ENCODE data around the gene MFSD12. TPM values are rescaled to one million over a fixed set of nuclear protein-coding genes. Genes with fewer than 3 reads are reported as not detected.

MFSD12 gene
- total and polyA plus RNA-seq, 4 donors, result 42.5 to 107 (median 65.5) TPM

Small RNAs within 50 kb of the gene (small RNA-seq; reads per million reads assigned to genes)
- not detected for gene AC005786.1 (ENCODE audit: low replicate concordance)
- not detected for gene RF00212 (ENCODE audit: low replicate concordance)

Other genes starting within 250 kb of the MFSD12 start
- 10 to 100 TPM; 17.2 to 26.1 TPM for gene NFIC, start 191.0 kb downstream of the MFSD12 start, total RNA-seq
- 10 to 100 TPM; 54.7 to 56.2 TPM for gene NFIC, start 191.0 kb downstream of the MFSD12 start, polyA plus RNA-seq (ENCODE audit: insufficient read length in 2 of 2)
- under 1 TPM in 1 of 2 donors, not detected in 1; 0.94 TPM for gene SMIM24, start 77.1 kb downstream of the MFSD12 start, total RNA-seq
- 1 to 10 TPM; 2.8 to 3.6 TPM for gene SMIM24, start 77.1 kb downstream of the MFSD12 start, polyA plus RNA-seq (ENCODE audit: insufficient read length in 2 of 2)
- gene SMIM44, start 74.1 kb downstream of the MFSD12 start, total RNA-seq, result not detected
- gene SMIM44, start 74.1 kb downstream of the MFSD12 start, polyA plus RNA-seq (ENCODE audit: insufficient read length in 2 of 2), result not detected
- 1 to 10 TPM; 7.1 to 9.0 TPM for gene DOHH, start 56.9 kb downstream of the MFSD12 start, total RNA-seq
- 10 to 100 TPM; 20.3 to 23.0 TPM for gene DOHH, start 56.9 kb downstream of the MFSD12 start, polyA plus RNA-seq (ENCODE audit: insufficient read length in 2 of 2)
- gene FZR1, start 51.3 kb downstream of the MFSD12 start, total RNA-seq, result 10 to 100 TPM; 35.4 to 38.9 TPM
- gene FZR1, start 51.3 kb downstream of the MFSD12 start, polyA plus RNA-seq (ENCODE audit: insufficient read length in 2 of 2), result 100 to 1,000 TPM in 1 of 2 donors, 10 to 100 TPM in 1; 89.4 to 111 TPM
- 1 to 10 TPM in 1 of 2 donors, not detected in 1; 2.1 TPM for gene TEKTIP1, start 18.4 kb downstream of the MFSD12 start, total RNA-seq
- 10 to 100 TPM in 1 of 2 donors, 1 to 10 TPM in 1; 9.6 to 13.0 TPM for gene TEKTIP1, start 18.4 kb downstream of the MFSD12 start, polyA plus RNA-seq (ENCODE audit: insufficient read length in 2 of 2)
- 10 to 100 TPM; 25.7 to 87.6 TPM for gene HMG20B, start 15.4 kb upstream of the MFSD12 start, total RNA-seq
- 10 to 100 TPM; 63.7 to 72.5 TPM for gene HMG20B, start 15.4 kb upstream of the MFSD12 start, polyA plus RNA-seq (ENCODE audit: insufficient read length in 2 of 2)
- under 1 TPM; 0.20 to 0.55 TPM for gene GIPC3, start 27.9 kb upstream of the MFSD12 start, total RNA-seq
- 1 to 10 TPM; 1.5 to 1.9 TPM for gene GIPC3, start 27.9 kb upstream of the MFSD12 start, polyA plus RNA-seq (ENCODE audit: insufficient read length in 2 of 2)
- gene TBXA2R, start 49.3 kb upstream of the MFSD12 start, total RNA-seq, result under 1 TPM; 0.79 to 0.94 TPM
- gene TBXA2R, start 49.3 kb upstream of the MFSD12 start, polyA plus RNA-seq (ENCODE audit: insufficient read length in 2 of 2), result 1 to 10 TPM; 3.5 to 3.9 TPM
- 10 to 100 TPM; 11.0 to 28.4 TPM for gene CACTIN, start 69.2 kb upstream of the MFSD12 start, total RNA-seq
- gene CACTIN, start 69.2 kb upstream of the MFSD12 start, polyA plus RNA-seq (ENCODE audit: insufficient read length in 2 of 2), result 10 to 100 TPM; 27.5 to 32.6 TPM
- 10 to 100 TPM; 25.4 to 34.5 TPM for gene PIP5K1C, start 142.9 kb upstream of the MFSD12 start, total RNA-seq
- gene PIP5K1C, start 142.9 kb upstream of the MFSD12 start, polyA plus RNA-seq (ENCODE audit: insufficient read length in 2 of 2), result 10 to 100 TPM; 77.5 to 91.1 TPM
- gene TJP3, start 150.8 kb upstream of the MFSD12 start, total RNA-seq, result 1 to 10 TPM in 1 of 2 donors, under 1 TPM in 1; 0.30 to 5.0 TPM
- 1 to 10 TPM in 1 of 2 donors, under 1 TPM in 1; 1.00 to 2.5 TPM for gene TJP3, start 150.8 kb upstream of the MFSD12 start, polyA plus RNA-seq (ENCODE audit: insufficient read length in 2 of 2)
- 10 to 100 TPM; 16.6 to 19.9 TPM for gene APBA3, start 204.1 kb upstream of the MFSD12 start, total RNA-seq
- gene APBA3, start 204.1 kb upstream of the MFSD12 start, polyA plus RNA-seq (ENCODE audit: insufficient read length in 2 of 2), result 10 to 100 TPM; 20.4 to 27.3 TPM
- gene MRPL54, start 205.1 kb upstream of the MFSD12 start, total RNA-seq, result 10 to 100 TPM; 33.2 to 77.8 TPM
- gene MRPL54, start 205.1 kb upstream of the MFSD12 start, polyA plus RNA-seq (ENCODE audit: insufficient read length in 2 of 2), result 10 to 100 TPM; 43.1 TPM
- not detected for gene RAX2, start 214.6 kb upstream of the MFSD12 start, total RNA-seq
- under 1 TPM in 1 of 2 donors, not detected in 1; 0.09 TPM for gene RAX2, start 214.6 kb upstream of the MFSD12 start, polyA plus RNA-seq (ENCODE audit: insufficient read length in 2 of 2)
- gene MATK, start 228.8 kb upstream of the MFSD12 start, total RNA-seq, result 10 to 100 TPM; 11.5 to 22.8 TPM
- 10 to 100 TPM; 61.0 to 62.5 TPM for gene MATK, start 228.8 kb upstream of the MFSD12 start, polyA plus RNA-seq (ENCODE audit: insufficient read length in 2 of 2)

All from spinal cord (tissue), 4 donors.